WTC11 (cell line): ENCODE results near the gene CFAP221. TPM values are rescaled to one million over a fixed set of nuclear protein-coding genes. Genes with fewer than 3 reads are reported as not detected.

Source experiments
- ATAC-seq: fragments of 200-7000 bp; cut with Tn5 transposase; 2 replicates; pipeline ENCODE4 v1.10.0; 2021; ENCODE audit warnings: mild to moderate bottlenecking, moderate library complexity
- CTCF ChIA-PET: fragments of 300-600 bp; sonication (Branson Sonifier 250); formaldehyde crosslinking; loops from one replicate; lab custom pipeline; 2021; ENCODE audit warnings: antibody characterized with exemption; lab: Charles Lee
- POLR2A ChIA-PET: fragments of 350-600 bp; sonication (Branson Sonifier 250); formaldehyde crosslinking; loops from one replicate; lab custom pipeline; 2021; ENCODE audit warnings: antibody characterized with exemption; lab: Charles Lee
- DNase-seq: peaks from one replicate; pipeline ENCODE4 v3.0.0; 2021; ENCODE audit warnings: low spot score
- H3K27ac Mint-ChIP-seq: 2 replicates; pipeline ENCODE4 v1.8.0; 2021; ENCODE audit warnings: mixed read lengths
- H3K27me3 Mint-ChIP-seq: 2 replicates; pipeline ENCODE4 v1.8.0; 2021; ENCODE audit warnings: low read depth, mild to moderate bottlenecking, moderate library complexity, mixed read lengths
- H3K36me3 Mint-ChIP-seq: 2 replicates; pipeline ENCODE4 v1.8.0; 2021; ENCODE audit warnings: mixed read lengths
- H3K4me1 Mint-ChIP-seq: 2 replicates; pipeline ENCODE4 v1.8.0; 2022; ENCODE audit warnings: mixed read lengths
- H3K4me3 Mint-ChIP-seq: 2 replicates; pipeline ENCODE4 v1.8.0; 2021; ENCODE audit warnings: mild to moderate bottlenecking, moderate library complexity, mixed read lengths
- H3K9me3 Mint-ChIP-seq: 2 replicates; pipeline ENCODE4 v1.8.0; 2021; ENCODE audit warnings: mixed read lengths
- ATF1 ChIP-seq: sonication (generic); formaldehyde crosslinking; IDR thresholded peaks from 2 replicates; pipeline ENCODE4 v1.8.1; 2023; ENCODE audit warnings: mild to moderate bottlenecking, moderate library complexity, missing genetic modification reagents
- CBFB ChIP-seq: sonication (generic); formaldehyde crosslinking; IDR thresholded peaks from 2 replicates; pipeline ENCODE4 v1.8.1; 2022; ENCODE audit warnings: mild to moderate bottlenecking, low read depth, missing genetic modification reagents
- CREB1 ChIP-seq: sonication (generic); formaldehyde crosslinking; IDR thresholded peaks from 2 replicates; pipeline ENCODE4 v1.8.0; 2023; ENCODE audit warnings: mild to moderate bottlenecking, missing genetic modification reagents
- FOXJ3 ChIP-seq: sonication (generic); formaldehyde crosslinking; IDR thresholded peaks from 2 replicates; pipeline ENCODE4 v1.9.0; 2021; ENCODE audit warnings: missing genetic modification reagents, mild to moderate bottlenecking, borderline replicate concordance
- FOXP1 ChIP-seq: sonication (generic); formaldehyde crosslinking; IDR thresholded peaks from 2 replicates; pipeline ENCODE4 v1.8.0; 2022; ENCODE audit warnings: missing genetic modification reagents, mild to moderate bottlenecking, moderate library complexity, borderline replicate concordance
- GTF2I ChIP-seq: fragments of 250-450 bp; sonication (Bioruptor Pico); conservative IDR thresholded peaks from 2 replicates; pipeline ENCODE4 v1.4.0; 2021; ENCODE audit warnings: mild to moderate bottlenecking
- JAZF1 ChIP-seq: fragments of 250-450 bp; sonication (Bioruptor Pico); IDR thresholded peaks from 2 replicates; pipeline ENCODE4 v1.9.0; 2021; ENCODE audit warnings: moderate library complexity, mild to moderate bottlenecking, inconsistent platforms
- KAT7 ChIP-seq: sonication (generic); formaldehyde crosslinking; IDR thresholded peaks from 2 replicates; pipeline ENCODE4 v1.8.1; 2023; ENCODE audit warnings: missing genetic modification reagents, mild to moderate bottlenecking, borderline replicate concordance
- MLX ChIP-seq: sonication (generic); formaldehyde crosslinking; IDR thresholded peaks from 2 replicates; pipeline ENCODE4 v1.8.1; 2023; ENCODE audit warnings: mild to moderate bottlenecking, missing genetic modification reagents, moderate library complexity
- NFATC4 ChIP-seq: fragments of 250-450 bp; sonication (Bioruptor Pico); IDR thresholded peaks from 2 replicates; pipeline ENCODE4 v1.9.0; 2021; ENCODE audit warnings: mild to moderate bottlenecking
- NFE2L1 ChIP-seq: sonication (generic); formaldehyde crosslinking; IDR thresholded peaks from 2 replicates; pipeline ENCODE4 v1.8.1; 2023; ENCODE audit warnings: missing genetic modification reagents
- NFYB ChIP-seq: sonication (generic); formaldehyde crosslinking; conservative IDR thresholded peaks from 2 replicates; pipeline ENCODE4 v1.8.0; 2022; ENCODE audit warnings: low read depth, missing genetic modification reagents
- NR3C1 ChIP-seq: sonication (generic); formaldehyde crosslinking; conservative IDR thresholded peaks from 2 replicates; pipeline ENCODE4 v1.8.1; 2023; ENCODE audit warnings: low read depth, mild to moderate bottlenecking, missing genetic modification reagents
- SMAD4 ChIP-seq: sonication (generic); formaldehyde crosslinking; IDR thresholded peaks from 2 replicates; pipeline ENCODE4 v1.8.0; 2022; ENCODE audit warnings: mild to moderate bottlenecking, missing genetic modification reagents
- ZNF281 ChIP-seq: sonication (generic); formaldehyde crosslinking; IDR thresholded peaks from 2 replicates; pipeline ENCODE4 v1.8.0; 2023; ENCODE audit warnings: mild to moderate bottlenecking, missing genetic modification reagents
- ZNF317 ChIP-seq: sonication (generic); formaldehyde crosslinking; IDR thresholded peaks from 2 replicates; pipeline ENCODE4 v1.8.1; 2023; ENCODE audit warnings: low read depth, mild to moderate bottlenecking, moderate library complexity, missing genetic modification reagents, borderline replicate concordance
- total RNA-seq: library from RNA; stranded (reverse); gene quantifications from 3 replicates; pipeline ENCODE4 v1.2.3, GENCODE V29; 2021
- TF ChIP-seq, protein P1 (sequence below): fragments of 250-450 bp; sonication (Bioruptor Pico); IDR thresholded peaks from 2 replicates; pipeline ENCODE4 v1.9.0; 2021; ENCODE audit warnings: mild to moderate bottlenecking
- TF ChIP-seq, protein P2 (sequence below): sonication (generic); formaldehyde crosslinking; conservative IDR thresholded peaks from 2 replicates; pipeline ENCODE4 v1.8.1; 2023; ENCODE audit warnings: mild to moderate bottlenecking, low read depth, missing genetic modification reagents, moderate library complexity
- TF ChIP-seq, protein P3 (sequence below): sonication (generic); formaldehyde crosslinking; IDR thresholded peaks from 2 replicates; pipeline ENCODE4 v1.8.0; 2022; ENCODE audit warnings: mild to moderate bottlenecking, missing genetic modification reagents
- TF ChIP-seq, protein P4 (sequence below): sonication (generic); formaldehyde crosslinking; IDR thresholded peaks from 2 replicates; pipeline ENCODE4 v1.8.1; 2022; ENCODE audit warnings: missing genetic modification reagents, borderline replicate concordance

CFAP221 gene
- total RNA-seq, 1 experiment from 2014 or later, result 0.35 TPM

- no peak for TF ChIP-seq NFYB (CRISPR knock-in tag)
- ChIA-PET POLR2A (no interaction called here), CTCF (interaction anchor here (0.7 kb wide), 1 partner anchor 25 kb away, joined by 3 read pairs; no protein-coding TSS in a partner anchor)
- DNase-seq (no peak), ATAC-seq (no peak)
- Mint-ChIP-seq H3K9me3 (no peaks in the 10 kb centered on the region), H3K36me3 (no peaks in the 10 kb centered on the region), H3K27ac (no peak overlapping the region), H3K4me1 (no peaks in the 10 kb centered on the region), H3K27me3 (peaks cover 5% of the 10 kb centered on the region; the same call in 1 of the 2 replicates), H3K4me3 (no peak overlapping the region)
Observed at GRCh38 chr2:119511989-119512388, 32.3 kb upstream of the CFAP221 start.

GRCh38 chr2:119512946-119513345, 31.3 kb upstream of the CFAP221 start:
- TF ChIP-seq NR3C1 (CRISPR knock-in tag) (no peak), ZNF281 (CRISPR knock-in tag) (no peak), MLX (CRISPR knock-in tag) (no peak), NFATC4 (no peak), FOXP1 (CRISPR knock-in tag) (no peak), ZNF317 (CRISPR knock-in tag) (no peak), FOXJ3 (no peak), NFE2L1 (CRISPR knock-in tag) (no peak)
- TF ChIP-seq, protein P1, sequence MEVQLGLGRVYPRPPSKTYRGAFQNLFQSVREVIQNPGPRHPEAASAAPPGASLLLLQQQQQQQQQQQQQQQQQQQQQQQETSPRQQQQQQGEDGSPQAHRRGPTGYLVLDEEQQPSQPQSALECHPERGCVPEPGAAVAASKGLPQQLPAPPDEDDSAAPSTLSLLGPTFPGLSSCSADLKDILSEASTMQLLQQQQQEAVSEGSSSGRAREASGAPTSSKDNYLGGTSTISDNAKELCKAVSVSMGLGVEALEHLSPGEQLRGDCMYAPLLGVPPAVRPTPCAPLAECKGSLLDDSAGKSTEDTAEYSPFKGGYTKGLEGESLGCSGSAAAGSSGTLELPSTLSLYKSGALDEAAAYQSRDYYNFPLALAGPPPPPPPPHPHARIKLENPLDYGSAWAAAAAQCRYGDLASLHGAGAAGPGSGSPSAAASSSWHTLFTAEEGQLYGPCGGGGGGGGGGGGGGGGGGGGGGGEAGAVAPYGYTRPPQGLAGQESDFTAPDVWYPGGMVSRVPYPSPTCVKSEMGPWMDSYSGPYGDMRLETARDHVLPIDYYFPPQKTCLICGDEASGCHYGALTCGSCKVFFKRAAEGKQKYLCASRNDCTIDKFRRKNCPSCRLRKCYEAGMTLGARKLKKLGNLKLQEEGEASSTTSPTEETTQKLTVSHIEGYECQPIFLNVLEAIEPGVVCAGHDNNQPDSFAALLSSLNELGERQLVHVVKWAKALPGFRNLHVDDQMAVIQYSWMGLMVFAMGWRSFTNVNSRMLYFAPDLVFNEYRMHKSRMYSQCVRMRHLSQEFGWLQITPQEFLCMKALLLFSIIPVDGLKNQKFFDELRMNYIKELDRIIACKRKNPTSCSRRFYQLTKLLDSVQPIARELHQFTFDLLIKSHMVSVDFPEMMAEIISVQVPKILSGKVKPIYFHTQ (CRISPR knock-in tag), result no peak
- TF ChIP-seq, protein P2, sequence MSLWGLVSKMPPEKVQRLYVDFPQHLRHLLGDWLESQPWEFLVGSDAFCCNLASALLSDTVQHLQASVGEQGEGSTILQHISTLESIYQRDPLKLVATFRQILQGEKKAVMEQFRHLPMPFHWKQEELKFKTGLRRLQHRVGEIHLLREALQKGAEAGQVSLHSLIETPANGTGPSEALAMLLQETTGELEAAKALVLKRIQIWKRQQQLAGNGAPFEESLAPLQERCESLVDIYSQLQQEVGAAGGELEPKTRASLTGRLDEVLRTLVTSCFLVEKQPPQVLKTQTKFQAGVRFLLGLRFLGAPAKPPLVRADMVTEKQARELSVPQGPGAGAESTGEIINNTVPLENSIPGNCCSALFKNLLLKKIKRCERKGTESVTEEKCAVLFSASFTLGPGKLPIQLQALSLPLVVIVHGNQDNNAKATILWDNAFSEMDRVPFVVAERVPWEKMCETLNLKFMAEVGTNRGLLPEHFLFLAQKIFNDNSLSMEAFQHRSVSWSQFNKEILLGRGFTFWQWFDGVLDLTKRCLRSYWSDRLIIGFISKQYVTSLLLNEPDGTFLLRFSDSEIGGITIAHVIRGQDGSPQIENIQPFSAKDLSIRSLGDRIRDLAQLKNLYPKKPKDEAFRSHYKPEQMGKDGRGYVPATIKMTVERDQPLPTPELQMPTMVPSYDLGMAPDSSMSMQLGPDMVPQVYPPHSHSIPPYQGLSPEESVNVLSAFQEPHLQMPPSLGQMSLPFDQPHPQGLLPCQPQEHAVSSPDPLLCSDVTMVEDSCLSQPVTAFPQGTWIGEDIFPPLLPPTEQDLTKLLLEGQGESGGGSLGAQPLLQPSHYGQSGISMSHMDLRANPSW (CRISPR knock-in tag), result no peak
- ATAC-seq (no peak), DNase-seq (no peak)
- Mint-ChIP-seq H3K27me3 (peaks cover 5% of the 10 kb centered on the region; the same call in 1 of the 2 replicates), H3K36me3 (no peaks in the 10 kb centered on the region), H3K4me3 (no peak overlapping the region), H3K9me3 (no peaks in the 10 kb centered on the region), H3K27ac (no peak overlapping the region), H3K4me1 (no peaks in the 10 kb centered on the region)
- ChIA-PET POLR2A (no interaction called here), CTCF (interaction anchor here (0.7 kb wide), 1 partner anchor 26 kb away, joined by 3 read pairs; no protein-coding TSS in a partner anchor)

GRCh38 chr2:119513832-119514231, 30.4 kb upstream of the CFAP221 start:
- peaks cover 13% of the 10 kb centered on the region; the same call in 1 of the 2 replicates for H3K27me3 Mint-ChIP-seq
- H3K4me3 Mint-ChIP-seq, result no peak overlapping the region
- no peaks in the 10 kb centered on the region for H3K36me3 Mint-ChIP-seq
- ATAC-seq, result no peak
- H3K27ac Mint-ChIP-seq, result no peak overlapping the region
- DNase-seq, result no peak
- ChIA-PET POLR2A (no interaction called here), CTCF (no interaction called here)
- H3K4me1 Mint-ChIP-seq, result no peaks in the 10 kb centered on the region
- no peaks in the 10 kb centered on the region for H3K9me3 Mint-ChIP-seq
- TF ChIP-seq, protein P3, sequence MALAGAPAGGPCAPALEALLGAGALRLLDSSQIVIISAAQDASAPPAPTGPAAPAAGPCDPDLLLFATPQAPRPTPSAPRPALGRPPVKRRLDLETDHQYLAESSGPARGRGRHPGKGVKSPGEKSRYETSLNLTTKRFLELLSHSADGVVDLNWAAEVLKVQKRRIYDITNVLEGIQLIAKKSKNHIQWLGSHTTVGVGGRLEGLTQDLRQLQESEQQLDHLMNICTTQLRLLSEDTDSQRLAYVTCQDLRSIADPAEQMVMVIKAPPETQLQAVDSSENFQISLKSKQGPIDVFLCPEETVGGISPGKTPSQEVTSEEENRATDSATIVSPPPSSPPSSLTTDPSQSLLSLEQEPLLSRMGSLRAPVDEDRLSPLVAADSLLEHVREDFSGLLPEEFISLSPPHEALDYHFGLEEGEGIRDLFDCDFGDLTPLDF (CRISPR knock-in tag), result no peak
- TF ChIP-seq NFYB (CRISPR knock-in tag) (no peak), CBFB (CRISPR knock-in tag) (no peak), NR3C1 (CRISPR knock-in tag) (no peak), JAZF1 (CRISPR knock-in tag) (no peak), CREB1 (CRISPR knock-in tag) (no peak), SMAD4 (no peak), GTF2I (no peak), ATF1 (CRISPR knock-in tag) (no peak), KAT7 (CRISPR knock-in tag) (no peak)
- TF ChIP-seq, protein P4, sequence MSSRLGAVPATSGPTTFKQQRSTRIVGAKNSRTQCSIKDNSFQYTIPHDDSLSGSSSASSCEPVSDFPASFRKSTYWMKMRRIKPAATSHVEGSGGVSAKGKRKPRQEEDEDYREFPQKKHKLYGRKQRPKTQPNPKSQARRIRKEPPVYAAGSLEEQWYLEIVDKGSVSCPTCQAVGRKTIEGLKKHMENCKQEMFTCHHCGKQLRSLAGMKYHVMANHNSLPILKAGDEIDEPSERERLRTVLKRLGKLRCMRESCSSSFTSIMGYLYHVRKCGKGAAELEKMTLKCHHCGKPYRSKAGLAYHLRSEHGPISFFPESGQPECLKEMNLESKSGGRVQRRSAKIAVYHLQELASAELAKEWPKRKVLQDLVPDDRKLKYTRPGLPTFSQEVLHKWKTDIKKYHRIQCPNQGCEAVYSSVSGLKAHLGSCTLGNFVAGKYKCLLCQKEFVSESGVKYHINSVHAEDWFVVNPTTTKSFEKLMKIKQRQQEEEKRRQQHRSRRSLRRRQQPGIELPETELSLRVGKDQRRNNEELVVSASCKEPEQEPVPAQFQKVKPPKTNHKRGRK, result no peak
